HEK293 (cell line): ENCODE results near the gene TBC1D13.

ENCODE experiments used
- CTCF ChIA-PET: fragments of 350-600 bp; formaldehyde crosslinking; extraction: SDS; loops from one replicate; lab custom pipeline; 2021; ENCODE audit warnings: antibody characterized with exemption; lab: Yijun Ruan, JAX
- POLR2A ChIA-PET: fragments of 300-600 bp; formaldehyde crosslinking; extraction: SDS; loops from one replicate; lab custom pipeline; 2020; ENCODE audit warnings: antibody characterized with exemption, inconsistent platforms; lab: Yijun Ruan, JAX
- H3K27ac ChIP-seq: fragments of 200-500 bp; sonication (Bioruptor generic); 2 replicates; pipeline ENCODE4 v1.5.1; 2014; ENCODE audit warnings: low read depth, low read length, control low read depth, inconsistent platforms; ENCODE audit errors: extremely low read depth
- H3K36me3 ChIP-seq, 2 experiments: fragments of 200-500 bp in 1 of 2; sonication (Bioruptor generic) in 1 of 2; 1 replicate in 1 of 2; 2 replicates in 1 of 2; pipeline ENCODE4 v1.5.1; 2014 to 2017; ENCODE audit warnings: inconsistent platforms in 2 of 2, low read length in 2 of 2; ENCODE audit not compliant: control insufficient read depth in 2 of 2, insufficient read depth in 1 of 2
- H3K4me1 ChIP-seq: fragments of 200-500 bp; sonication (Bioruptor generic); 2 replicates; pipeline ENCODE4 v1.5.1; 2014; ENCODE audit warnings: mild to moderate bottlenecking, low read length, inconsistent platforms; ENCODE audit not compliant: control insufficient read depth, insufficient read depth
- H3K4me3 ChIP-seq: 2 replicates; pipeline ENCODE4 v1.5.1; 2011; ENCODE audit warnings: low read depth, mild to moderate bottlenecking, control low read depth, low read length, moderate library complexity
- H3K9me3 ChIP-seq: fragments of 200-500 bp; sonication (Bioruptor generic); 2 replicates; pipeline ENCODE4 v1.5.1; 2014; ENCODE audit warnings: low read depth, low read length, inconsistent platforms; ENCODE audit not compliant: control insufficient read depth, insufficient read depth
- GLI2 ChIP-seq: fragments of 450-650 bp; formaldehyde crosslinking; IDR thresholded peaks from 2 replicates; pipeline ENCODE4; 2017; ENCODE audit warnings: missing biosample characterization, missing genetic modification characterization, low read depth, borderline replicate concordance
- RBAK ChIP-seq: fragments of 450-650 bp; formaldehyde crosslinking; IDR thresholded peaks from 2 replicates; pipeline ENCODE4 v1.5.1; 2016; ENCODE audit warnings: missing biosample characterization, missing genetic modification characterization
- SCRT1 ChIP-seq: fragments of 450-650 bp; formaldehyde crosslinking; IDR thresholded peaks from 2 replicates; pipeline ENCODE4 v1.5.1; 2016; ENCODE audit warnings: missing biosample characterization, missing genetic modification characterization, borderline replicate concordance
- SCRT2 ChIP-seq: fragments of 450-650 bp; formaldehyde crosslinking; IDR thresholded peaks from 2 replicates; pipeline ENCODE4 v1.5.1; 2016; ENCODE audit warnings: missing biosample characterization, missing genetic modification characterization
- ZBTB17 ChIP-seq: fragments of 450-650 bp; formaldehyde crosslinking; IDR thresholded peaks from 2 replicates; pipeline ENCODE4 v1.5.1; 2016; ENCODE audit warnings: missing biosample characterization, missing genetic modification characterization
- ZBTB20 ChIP-seq: fragments of 450-650 bp; formaldehyde crosslinking; IDR thresholded peaks from 2 replicates; pipeline ENCODE4 v1.5.1; 2016; ENCODE audit warnings: missing biosample characterization, missing genetic modification characterization
- ZBTB48 ChIP-seq: fragments of 450-650 bp; formaldehyde crosslinking; IDR thresholded peaks from 2 replicates; pipeline ENCODE4 v1.5.1; 2016; ENCODE audit warnings: missing biosample characterization, missing genetic modification characterization
- ZIC2 ChIP-seq: fragments of 450-650 bp; formaldehyde crosslinking; IDR thresholded peaks from 2 replicates; pipeline ENCODE4 v1.5.1; 2016; ENCODE audit warnings: missing biosample characterization, missing genetic modification characterization
- ZNF10 ChIP-seq: fragments of 450-650 bp; formaldehyde crosslinking; IDR thresholded peaks from 2 replicates; pipeline ENCODE4 v1.5.1; 2017; ENCODE audit warnings: missing biosample characterization, missing genetic modification characterization
- ZNF112 ChIP-seq: fragments of 450-650 bp; formaldehyde crosslinking; IDR thresholded peaks from 2 replicates; pipeline ENCODE4 v1.5.0; 2017; ENCODE audit warnings: missing biosample characterization, missing genetic modification characterization
- ZNF133 ChIP-seq: fragments of 450-650 bp; formaldehyde crosslinking; IDR thresholded peaks from 2 replicates; pipeline ENCODE4 v1.5.1; 2016; ENCODE audit warnings: missing biosample characterization, missing genetic modification characterization
- ZNF2 ChIP-seq: fragments of 450-650 bp; formaldehyde crosslinking; IDR thresholded peaks from 2 replicates; pipeline ENCODE4 v1.5.1; 2016; ENCODE audit warnings: missing biosample characterization, missing genetic modification characterization
- ZNF335 ChIP-seq: fragments of 450-650 bp; formaldehyde crosslinking; conservative IDR thresholded peaks from 2 replicates; pipeline ENCODE4 v1.5.1; 2016; ENCODE audit warnings: missing biosample characterization, missing genetic modification characterization
- ZNF354C ChIP-seq: fragments of 450-650 bp; formaldehyde crosslinking; IDR thresholded peaks from 2 replicates; pipeline ENCODE4 v1.5.1; 2016; ENCODE audit warnings: missing biosample characterization, missing genetic modification characterization, low read depth, borderline replicate concordance
- ZNF561 ChIP-seq: fragments of 450-650 bp; IDR thresholded peaks from 2 replicates; pipeline ENCODE4 v1.5.1; 2018; ENCODE audit warnings: missing biosample characterization, missing genetic modification characterization, borderline replicate concordance
- ZNF610 ChIP-seq: fragments of 450-650 bp; formaldehyde crosslinking; IDR thresholded peaks from 2 replicates; pipeline ENCODE4 v1.5.1; 2016; ENCODE audit warnings: missing biosample characterization, missing genetic modification characterization, borderline replicate concordance
- ZNF623 ChIP-seq: fragments of 450-650 bp; formaldehyde crosslinking; IDR thresholded peaks from 2 replicates; pipeline ENCODE4 v1.5.1; 2016; ENCODE audit warnings: missing biosample characterization, missing genetic modification characterization
- ZNF670 ChIP-seq: fragments of 450-650 bp; formaldehyde crosslinking; IDR thresholded peaks from 2 replicates; pipeline ENCODE4 v1.5.1; 2016; ENCODE audit warnings: missing biosample characterization, missing genetic modification characterization, low read depth
- ZNF777 ChIP-seq: fragments of 450-650 bp; formaldehyde crosslinking; IDR thresholded peaks from 2 replicates; pipeline ENCODE4 v1.5.1; 2017; ENCODE audit warnings: missing biosample characterization, missing genetic modification characterization, borderline replicate concordance
- ZNF791 ChIP-seq: fragments of 450-650 bp; formaldehyde crosslinking; IDR thresholded peaks from 2 replicates; pipeline ENCODE4 v1.5.1; 2016; ENCODE audit warnings: missing biosample characterization, missing genetic modification characterization
- TF ChIP-seq, protein P1 (sequence below): fragments of 450-650 bp; formaldehyde crosslinking; IDR thresholded peaks from 2 replicates; pipeline ENCODE4 v1.5.1; 2016; ENCODE audit warnings: missing biosample characterization, missing genetic modification characterization

TBC1D13 gene

DNA sequence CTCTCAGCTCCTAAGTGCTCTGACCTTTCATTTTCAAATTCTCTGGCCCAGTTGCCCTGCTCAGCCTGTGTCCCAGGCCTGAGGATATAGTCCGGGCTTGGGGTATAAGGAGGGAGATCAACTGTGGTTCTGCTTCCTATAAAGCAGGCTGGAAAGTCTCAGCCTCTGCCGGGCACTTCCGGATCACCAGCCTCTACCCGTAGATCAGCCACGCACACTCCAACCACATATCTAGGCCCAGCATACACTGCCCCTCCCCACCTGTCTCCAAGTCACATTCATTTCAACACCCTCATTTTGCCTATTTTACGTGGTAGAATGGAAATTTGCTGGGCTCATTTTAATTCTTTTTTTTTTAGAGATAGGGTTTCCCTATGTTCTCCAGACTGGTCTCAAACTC, 18.4 kb upstream of the TBC1D13 start:
- Histone ChIP-seq H3K36me3 (peaks cover 0 to 19% of the 10 kb centered on the region in 2 experiments; a peak in 1 of 3 replicates), H3K9me3 (no peaks in the 10 kb centered on the region), H3K4me1 (no peaks in the 10 kb centered on the region), H3K4me3 (no peak overlapping the region), H3K27ac (no peak overlapping the region)
- TF ChIP-seq, protein P1, sequence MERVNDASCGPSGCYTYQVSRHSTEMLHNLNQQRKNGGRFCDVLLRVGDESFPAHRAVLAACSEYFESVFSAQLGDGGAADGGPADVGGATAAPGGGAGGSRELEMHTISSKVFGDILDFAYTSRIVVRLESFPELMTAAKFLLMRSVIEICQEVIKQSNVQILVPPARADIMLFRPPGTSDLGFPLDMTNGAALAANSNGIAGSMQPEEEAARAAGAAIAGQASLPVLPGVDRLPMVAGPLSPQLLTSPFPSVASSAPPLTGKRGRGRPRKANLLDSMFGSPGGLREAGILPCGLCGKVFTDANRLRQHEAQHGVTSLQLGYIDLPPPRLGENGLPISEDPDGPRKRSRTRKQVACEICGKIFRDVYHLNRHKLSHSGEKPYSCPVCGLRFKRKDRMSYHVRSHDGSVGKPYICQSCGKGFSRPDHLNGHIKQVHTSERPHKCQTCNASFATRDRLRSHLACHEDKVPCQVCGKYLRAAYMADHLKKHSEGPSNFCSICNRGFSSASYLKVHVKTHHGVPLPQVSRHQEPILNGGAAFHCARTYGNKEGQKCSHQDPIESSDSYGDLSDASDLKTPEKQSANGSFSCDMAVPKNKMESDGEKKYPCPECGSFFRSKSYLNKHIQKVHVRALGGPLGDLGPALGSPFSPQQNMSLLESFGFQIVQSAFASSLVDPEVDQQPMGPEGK (tag by site-specific recombination) = no peak
- TF ChIP-seq ZNF10 (no peak), ZIC2 (tag by site-specific recombination) (no peak), ZNF561 (tag by site-specific recombination) (no peak)
- ChIA-PET CTCF (interaction anchor here (0.6 to 1.2 kb wide), 3 partner anchors 20 to 36 kb away, joined by 3 to 8 read pairs (median 4); no protein-coding TSS in a partner anchor), POLR2A (interaction anchor here (1.2 kb wide), 1 partner anchor 50 kb away, joined by 3 read pairs; the partner anchor contains the start of gene ENDOG)

DNA sequence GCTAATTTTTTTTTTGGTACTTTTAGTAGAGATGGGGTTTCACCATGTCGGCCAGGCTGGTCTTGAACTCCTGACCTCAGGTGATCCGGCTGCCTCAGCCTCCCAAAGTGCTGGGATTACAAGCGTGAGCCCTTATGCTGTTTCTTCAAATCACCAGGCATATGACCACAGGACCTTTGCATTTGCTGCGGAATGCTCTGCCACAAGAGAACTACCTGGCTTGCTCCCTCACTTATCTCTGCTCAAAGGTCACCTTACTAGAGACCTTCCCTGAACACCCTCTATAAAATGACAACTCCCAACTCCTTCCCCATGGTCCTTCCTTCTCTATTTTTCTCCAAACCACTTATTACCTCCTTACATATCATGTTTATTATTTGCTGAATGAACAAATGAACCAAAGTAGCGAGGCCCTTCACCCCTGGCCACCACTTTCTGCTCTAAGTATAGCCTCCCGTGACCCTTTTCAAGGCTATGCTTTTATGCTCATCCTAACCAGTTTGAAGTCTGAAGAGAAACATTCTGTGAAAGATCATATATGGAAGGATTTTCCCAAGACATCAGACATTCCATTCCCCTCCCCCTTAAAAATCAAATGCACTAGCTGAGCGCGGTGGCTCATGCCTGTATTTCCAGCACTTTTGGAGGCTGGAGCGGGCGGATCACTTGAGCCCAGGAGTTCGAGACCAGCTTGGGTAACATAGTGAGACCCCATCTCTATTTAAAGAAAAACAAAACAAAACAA, 16.6 kb upstream of the TBC1D13 start:
- H3K36me3 ChIP-seq = peaks cover 0 to 16% of the 10 kb centered on the region in 2 experiments; a peak in 1 of 3 replicates
- peak overlapping the region; percentile 64 for H3K4me3 ChIP-seq
- CTCF ChIA-PET = interaction anchor here (0.6 to 1.3 kb wide), 5 partner anchors 12 to 109 kb away, joined by 3 to 7 read pairs (median 5); partner anchors contain the start of gene ENDOG
- TF ChIP-seq ZNF791 = no peak
- peak; percentile 97 for TF ChIP-seq ZNF623 (tag by site-specific recombination)
- H3K4me1 ChIP-seq = no peaks in the 10 kb centered on the region
- no peak overlapping the region for H3K27ac ChIP-seq
- POLR2A ChIA-PET = interaction anchor here (0.5 to 1.1 kb wide), 5 partner anchors 9 to 409 kb away, joined by 4 to 5 read pairs (median 5); partner anchors contain the start of genes ENDOG and SPOUT1
- no peaks in the 10 kb centered on the region for H3K9me3 ChIP-seq

DNA sequence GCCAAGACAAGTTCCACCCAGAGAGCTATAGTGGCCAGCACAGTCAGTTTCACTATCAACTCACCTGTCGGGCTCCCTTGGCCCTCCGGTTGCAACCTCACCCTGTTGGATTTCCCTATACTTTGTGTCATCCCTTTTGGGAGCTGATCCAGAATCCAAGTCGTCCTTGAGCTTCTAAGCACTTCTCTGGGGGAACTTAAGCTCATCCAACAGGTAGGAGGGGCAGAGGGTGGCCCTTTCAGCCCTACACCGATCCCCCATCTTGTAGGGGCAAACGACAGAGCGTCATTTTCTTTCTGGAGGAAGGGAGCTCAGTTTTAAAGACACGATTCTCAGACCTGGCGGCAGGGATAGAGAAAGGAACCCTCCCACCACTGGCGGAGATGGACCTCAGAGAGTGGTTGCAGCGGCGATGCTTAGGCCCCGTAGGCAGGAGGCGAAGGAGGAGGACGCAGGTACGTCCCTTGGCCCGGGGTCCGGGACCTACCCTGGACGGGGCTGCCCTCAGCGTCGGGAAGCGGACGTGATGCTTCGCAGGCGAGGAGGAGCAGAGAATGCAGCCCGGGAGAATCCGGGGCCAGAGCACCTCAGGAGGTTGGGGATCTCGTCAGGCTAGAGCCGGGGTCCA, 15.8 kb upstream of the TBC1D13 start:
- POLR2A ChIA-PET = interaction anchor here (0.5 to 1.1 kb wide), 5 partner anchors 10 to 410 kb away, joined by 4 to 5 read pairs (median 5); partner anchors contain the start of genes ENDOG and SPOUT1
- Histone ChIP-seq H3K4me1 (no peaks in the 10 kb centered on the region), H3K27ac (peak overlapping the region; percentile 62), H3K36me3 (peaks cover 0 to 16% of the 10 kb centered on the region in 2 experiments; a peak in 1 of 3 replicates), H3K9me3 (no peaks in the 10 kb centered on the region), H3K4me3 (peak overlapping the region; percentile 64)
- CTCF ChIA-PET = interaction anchor here (0.9 to 1.3 kb wide), 4 partner anchors 17 to 108 kb away, joined by 4 to 7 read pairs (median 6); partner anchors contain the start of gene ENDOG
- no peak for TF ChIP-seq ZNF610
- no peak for TF ChIP-seq ZNF133 (tag by site-specific recombination)
- TF ChIP-seq ZNF354C (tag by site-specific recombination) = no peak
- TF ChIP-seq ZBTB48 = peak; percentile 61
- no peak for TF ChIP-seq RBAK (tag by site-specific recombination)
- TF ChIP-seq ZNF335 (tag by site-specific recombination) = peak; percentile 87
- no peak for TF ChIP-seq ZNF112
- no peak for TF ChIP-seq ZNF670
- no peak for TF ChIP-seq ZNF2
- TF ChIP-seq GLI2 = no peak
- 0 out of 2 replicates have a peak, but pooled peaks have one; percentile 32 for TF ChIP-seq ZNF777 (tag by site-specific recombination)
- peak; percentile 92 for TF ChIP-seq ZBTB20 (tag by site-specific recombination)
- 0 out of 2 replicates have a peak, but pooled peaks have one; percentile 6 for TF ChIP-seq ZBTB17 (tag by site-specific recombination)
- peak; percentile 97 for TF ChIP-seq SCRT2
- TF ChIP-seq SCRT1 = peak; percentile 89
